GM21723 (cell line): Measurements from ENCODE around the gene STX18.
"Not testable (repeated sequence)": the region's sequence is repeated elsewhere in the genome, so short reads cannot be mapped to it uniquely, and the experiment has no call there.

Source experiments
- ATAC-seq: cut with Tn5 transposase; IDR thresholded peaks from one replicate; pipeline ENCODE4 v1.9.1; 2021; ENCODE audit warnings: mild to moderate bottlenecking, moderate library complexity; ENCODE audit not compliant: unreplicated experiment

The STX18 gene

DNA sequence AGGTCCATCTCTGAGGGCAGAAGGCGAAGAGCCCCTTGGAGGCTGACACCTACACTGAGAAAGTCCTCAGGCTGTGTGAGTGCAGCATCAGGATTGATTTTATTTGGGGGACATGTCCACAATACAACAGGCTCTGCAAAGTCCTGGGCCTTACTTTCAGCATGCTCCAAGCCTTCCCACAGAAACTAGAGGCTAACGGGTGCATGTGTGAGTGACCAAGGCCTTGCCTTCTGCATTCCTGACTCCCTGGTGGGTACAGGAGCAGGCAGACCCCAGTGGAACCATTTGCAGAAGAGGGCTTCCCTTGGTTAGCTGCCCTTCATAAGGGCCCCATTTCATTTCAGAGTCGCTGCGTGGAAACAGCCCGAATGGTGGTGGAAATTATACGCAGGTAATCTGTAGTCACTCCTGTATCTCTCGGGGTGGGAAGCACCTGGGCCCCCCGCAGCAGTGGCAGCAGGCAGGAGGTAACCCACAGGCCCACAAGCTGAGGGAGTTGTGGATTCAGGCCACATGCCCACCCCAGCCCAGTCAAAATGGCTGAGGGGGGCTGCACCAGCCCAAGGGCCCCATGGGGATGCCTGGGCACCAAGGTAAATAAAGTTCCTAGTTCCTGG, 117.2 kb downstream of the STX18 start:
- no peak for ATAC-seq

- no peak for ATAC-seq
Measured at GRCh38 chr4:4423706-4424498, 117.9 kb downstream of the STX18 start.

- ATAC-seq = no peak
Measured at GRCh38 chr4:4422856-4423499, 118.9 kb downstream of the STX18 start.

GRCh38 chr4:4422117-4422516, 119.7 kb downstream of the STX18 start:
- not testable (repeated sequence) for ATAC-seq

GRCh38 chr4:4421356-4421755, 120.5 kb downstream of the STX18 start:
- no peak for ATAC-seq

DNA sequence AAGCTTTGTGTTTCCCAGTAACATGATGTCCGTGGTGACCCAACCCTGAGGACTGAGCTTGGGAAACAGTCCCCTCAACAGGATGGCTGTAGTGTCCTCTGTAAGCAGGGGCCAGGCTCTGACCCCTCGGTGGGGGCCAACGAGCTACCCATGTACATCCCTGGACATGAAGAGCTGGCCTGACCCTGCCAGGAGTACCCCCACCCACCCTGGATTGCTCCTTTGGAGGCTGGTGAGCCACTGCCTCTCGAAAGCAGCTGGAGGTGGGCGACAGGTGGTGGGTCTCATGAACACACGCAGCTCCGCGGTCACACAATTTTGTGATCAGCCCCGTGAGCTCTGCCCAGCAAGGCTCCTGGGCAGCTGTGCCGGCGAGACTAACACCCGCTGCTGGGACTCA, 121.4 kb downstream of the STX18 start:
- no peak for ATAC-seq

- no peak for ATAC-seq
Measured at GRCh38 chr4:4419896-4420295, 122.0 kb downstream of the STX18 start.

GRCh38 chr4:4418676-4419390, 123.0 kb downstream of the STX18 start:
- no peak for ATAC-seq

- ATAC-seq = no peak
Measured at GRCh38 chr4:4417886-4418285, 124.0 kb downstream of the STX18 start.

DNA sequence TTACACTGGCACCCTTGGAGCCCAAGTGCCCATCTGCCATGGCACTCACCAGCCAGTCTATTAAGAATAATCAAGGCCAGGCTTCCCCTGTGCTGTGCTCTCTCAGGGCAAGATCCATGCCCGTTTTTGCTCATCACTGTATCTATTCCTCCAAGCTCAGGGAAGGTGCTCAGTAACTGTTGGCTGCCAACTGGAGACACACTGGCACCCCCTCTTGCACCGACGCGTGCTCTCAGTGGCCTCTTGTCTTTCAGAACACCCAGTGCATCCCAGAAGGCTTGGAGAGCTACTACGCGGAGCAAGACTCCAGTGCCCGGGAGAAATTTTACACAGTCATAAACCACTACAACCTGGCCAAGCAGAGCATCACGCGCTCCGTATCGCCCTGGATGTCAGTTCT, 124.9 kb downstream of the STX18 start:
- ATAC-seq = no peak

- no peak for ATAC-seq
Measured at GRCh38 chr4:4415806-4416805, 125.7 kb downstream of the STX18 start.

DNA sequence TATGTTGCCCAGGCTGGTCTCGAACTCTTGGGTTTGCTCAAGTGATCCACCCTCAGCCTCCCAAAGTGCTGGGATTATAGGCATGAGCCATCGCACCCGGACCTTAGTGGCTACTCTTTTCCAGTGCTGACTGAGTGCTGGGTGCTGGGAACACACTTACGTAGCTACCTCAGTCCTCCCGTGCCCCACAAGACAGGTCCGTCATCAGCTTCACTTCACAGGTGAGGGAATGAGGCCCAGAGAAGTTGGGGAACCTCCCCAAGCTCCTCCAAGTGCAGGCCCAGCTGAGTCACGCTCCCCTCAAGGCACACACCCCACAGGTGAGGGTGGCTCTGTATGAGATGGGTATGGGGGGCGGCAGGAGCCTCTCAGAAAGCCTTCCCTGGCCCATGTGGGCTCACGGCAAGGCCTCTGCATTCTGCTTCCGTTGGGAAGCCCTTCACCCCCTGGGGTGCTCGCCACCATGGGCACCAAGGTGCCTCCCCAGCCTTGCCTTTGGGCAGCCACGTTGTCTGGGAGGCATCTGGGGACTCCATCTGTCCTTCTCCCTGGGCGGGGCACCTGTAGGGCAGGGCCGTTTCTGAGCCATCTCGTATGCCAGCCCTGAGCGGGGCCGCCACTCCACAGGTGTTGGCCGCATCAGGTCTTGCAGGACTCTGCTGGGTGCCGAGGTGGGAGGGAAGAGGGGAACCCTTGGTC, 126.6 kb downstream of the STX18 start:
- no peak for ATAC-seq

DNA sequence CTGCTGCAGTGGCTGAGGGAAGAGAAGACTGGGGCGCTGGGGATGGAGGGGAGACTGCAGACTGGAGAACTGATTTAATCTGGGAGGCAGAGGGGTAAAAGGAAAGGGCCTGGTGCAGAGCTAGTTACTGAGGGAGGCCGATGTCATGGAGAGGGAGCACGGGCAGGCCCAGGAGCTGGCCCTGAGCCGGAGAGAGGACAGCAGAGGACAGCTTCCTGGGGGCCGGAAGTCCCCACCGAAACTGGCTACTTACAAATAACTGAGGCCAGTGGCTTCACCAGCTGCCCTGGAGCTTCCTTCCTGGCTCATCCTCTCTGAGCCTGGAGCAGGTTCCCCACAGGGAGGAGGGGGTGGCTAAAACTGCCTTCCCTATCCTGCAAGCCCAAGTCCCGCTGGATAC, 128.0 kb downstream of the STX18 start:
- ATAC-seq = no peak

DNA sequence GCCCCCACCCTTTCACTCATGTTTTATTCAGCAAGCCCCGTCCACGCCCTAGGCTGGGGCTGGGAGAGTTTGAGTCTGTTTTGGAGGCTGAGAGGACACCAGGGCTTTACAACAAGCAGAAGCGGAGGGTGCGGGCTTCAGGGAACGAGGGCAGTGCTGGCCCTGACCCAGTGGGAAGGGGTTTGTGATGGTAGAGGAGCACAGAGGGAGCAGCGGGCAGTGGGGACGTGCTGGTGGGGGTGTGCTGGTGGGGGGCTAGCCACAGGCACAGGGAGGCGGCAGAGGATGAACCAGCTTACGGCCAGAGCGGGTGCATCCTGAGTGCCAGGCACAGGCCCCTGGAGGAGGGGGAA, 128.5 kb downstream of the STX18 start:
- ATAC-seq = no peak

GRCh38 chr4:4412641-4413372, 129.0 kb downstream of the STX18 start:
- ATAC-seq = no peak

- ATAC-seq = no peak
Measured at GRCh38 chr4:4411906-4412305, 129.9 kb downstream of the STX18 start.

DNA sequence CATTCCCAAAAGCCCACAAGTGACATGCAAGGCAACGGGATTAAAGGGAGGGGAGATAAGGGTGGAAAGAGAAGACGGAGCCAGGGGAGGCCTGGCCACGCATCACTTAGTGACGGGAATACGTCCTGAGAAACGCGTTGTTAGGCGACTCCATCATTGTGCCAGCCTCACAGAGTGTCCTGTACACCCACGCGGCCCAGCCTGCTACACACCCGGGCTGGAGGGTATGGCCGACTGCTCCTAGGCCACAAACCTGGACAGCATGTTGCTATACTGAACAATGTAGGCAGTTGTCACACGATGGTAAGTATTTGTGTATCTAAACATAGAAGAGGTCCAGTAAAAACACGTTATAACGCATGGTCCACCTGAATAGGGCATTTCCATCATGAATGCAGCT, 131.6 kb downstream of the STX18 start:
- ATAC-seq = no peak

DNA sequence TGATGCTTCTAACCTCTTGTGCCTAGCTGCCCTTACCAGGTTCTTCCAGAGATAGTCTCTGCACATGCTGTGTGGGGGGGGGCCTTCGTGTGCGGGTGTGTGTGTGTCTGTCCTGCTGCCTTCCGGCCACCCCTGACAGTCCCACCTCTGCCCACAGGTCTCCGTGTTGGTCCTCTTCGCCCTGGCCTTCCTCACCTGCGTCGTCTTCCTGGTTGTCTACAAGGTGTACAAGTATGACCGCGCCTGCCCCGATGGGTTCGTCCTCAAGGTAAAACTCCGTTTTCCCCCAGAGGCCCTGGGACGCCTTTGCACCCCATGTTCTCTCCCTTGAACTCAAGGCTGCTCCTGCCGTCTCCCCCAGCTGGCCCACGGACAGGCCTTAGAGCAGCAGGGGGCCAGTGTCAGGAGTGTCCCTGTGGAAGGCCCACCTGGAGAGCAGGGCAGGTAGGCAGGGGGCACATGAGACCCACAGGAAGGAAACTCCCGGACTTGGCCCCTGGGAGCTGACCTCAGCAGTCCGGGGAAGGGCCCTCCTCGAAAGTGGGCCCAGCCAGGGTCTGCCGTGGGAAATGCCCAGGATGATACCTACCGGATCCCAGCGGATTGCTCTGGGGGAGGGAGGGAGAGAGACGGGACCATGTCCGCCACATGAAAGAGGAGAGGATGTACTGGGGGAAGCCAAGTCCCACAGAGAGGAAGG, 132.3 kb downstream of the STX18 start:
- ATAC-seq = no peak
